HepG2 (cell line): ENCODE data around the gene LAMB2. TPM values are rescaled to one million over a fixed set of nuclear protein-coding genes. Genes with fewer than 3 reads are reported as not detected.

ENCODE experiments used
- ARNT2 ChIP-seq: sonication (generic); formaldehyde crosslinking; IDR thresholded peaks from 2 replicates; pipeline ENCODE4 v1.8.0; 2022; ENCODE audit warnings: mild to moderate bottlenecking, low read depth, missing genetic modification reagents, moderate library complexity
- ETV6 ChIP-seq: sonication (generic); formaldehyde crosslinking; conservative IDR thresholded peaks from 2 replicates; pipeline ENCODE4 v1.4.0; 2020; ENCODE audit warnings: missing genetic modification reagents
- IRF1 ChIP-seq: sonication (generic); formaldehyde crosslinking; IDR thresholded peaks from 2 replicates; pipeline ENCODE4 v1.4.0; 2020; ENCODE audit warnings: low read depth, mild to moderate bottlenecking, missing genetic modification reagents
- ISL2 ChIP-seq: sonication (generic); formaldehyde crosslinking; IDR thresholded peaks from 2 replicates; pipeline ENCODE4 v1.5.0; 2020; ENCODE audit warnings: missing genetic modification reagents
- NR2C2 ChIP-seq: sonication (generic); formaldehyde crosslinking; IDR thresholded peaks from 2 replicates; pipeline ENCODE4 v1.4.0; 2020; ENCODE audit warnings: missing genetic modification reagents, mild to moderate bottlenecking, moderate library complexity, borderline replicate concordance
- PLSCR1 ChIP-seq: sonication (generic); formaldehyde crosslinking; IDR thresholded peaks from 2 replicates; pipeline ENCODE4 v1.5.0; 2020; ENCODE audit warnings: missing genetic modification reagents, mild to moderate bottlenecking, borderline replicate concordance
- RBM22 ChIP-seq: fragments of 200-400 bp; formaldehyde crosslinking; optimal IDR thresholded peaks from 2 replicates; pipeline ENCODE3; 2017; ENCODE audit warnings: mild to moderate bottlenecking, low read length, moderate library complexity
- SIN3B ChIP-seq: fragments of 150-350 bp; IDR thresholded peaks from 2 replicates; pipeline ENCODE4 v1.6.1; 2014; ENCODE audit warnings: low read length
- SYNCRIP ChIP-seq: fragments of 200-400 bp; formaldehyde crosslinking; IDR thresholded peaks from 2 replicates; pipeline ENCODE4 v1.6.1; 2018; ENCODE audit warnings: mild to moderate bottlenecking, low read depth, low read length; ENCODE audit not compliant: insufficient read depth
- TP53 ChIP-seq: sonication (generic); formaldehyde crosslinking; conservative IDR thresholded peaks from 2 replicates; pipeline ENCODE4 v1.4.0; 2020; ENCODE audit warnings: missing genetic modification reagents
- UBTF ChIP-seq: sonication (generic); formaldehyde crosslinking; IDR thresholded peaks from 2 replicates; pipeline ENCODE4 v1.4.0; 2020; ENCODE audit warnings: mild to moderate bottlenecking, missing genetic modification reagents
- ZBTB33 ChIP-seq: sonication (generic); formaldehyde crosslinking; IDR thresholded peaks from 2 replicates; pipeline ENCODE4 v1.4.0; 2020; ENCODE audit warnings: missing genetic modification reagents
- ZNF431 ChIP-seq: sonication (generic); formaldehyde crosslinking; IDR thresholded peaks from 2 replicates; pipeline ENCODE4 v1.9.0; 2022; ENCODE audit warnings: missing genetic modification reagents, low read depth, mild to moderate bottlenecking, borderline replicate concordance
- ZNF451 ChIP-seq: sonication (generic); formaldehyde crosslinking; IDR thresholded peaks from 2 replicates; pipeline ENCODE4 v1.5.0; 2020; ENCODE audit warnings: mild to moderate bottlenecking, missing genetic modification reagents
- ZNF501 ChIP-seq: sonication (generic); formaldehyde crosslinking; IDR thresholded peaks from 2 replicates; pipeline ENCODE4 v1.5.1; 2020; ENCODE audit warnings: mild to moderate bottlenecking, moderate library complexity, missing genetic modification reagents
- ZNF737 ChIP-seq: sonication (generic); formaldehyde crosslinking; IDR thresholded peaks from 2 replicates; pipeline ENCODE4 v1.5.0; 2020; ENCODE audit warnings: missing genetic modification reagents, mild to moderate bottlenecking, borderline replicate concordance
- ZSCAN22 ChIP-seq: sonication (generic); formaldehyde crosslinking; IDR thresholded peaks from 2 replicates; pipeline ENCODE4 v1.4.0; 2020; ENCODE audit warnings: mild to moderate bottlenecking, missing genetic modification reagents
- polyA plus RNA-seq, 8 experiments: library from polyadenylated mRNA; depleted of rRNA in 3 of 8; stranded (reverse) in 7 of 8; unstranded in 1 of 8; fragments of >200 nt; fragmentation: Illumina TruSeq in 4 of 8; extraction: Trizol in 4 of 8; gene quantifications; 2 replicates each; pipeline versions ENCODE4 v1.2.1 to v1.2.3, GENCODE V29; 2011 to 2016; ENCODE audit warnings: low read depth in 4 of 8, missing spikeins in 1 of 8, mixed read lengths in 1 of 8; ENCODE audit not compliant: insufficient read depth in 1 of 8
- total RNA-seq, 5 experiments: library from RNA; depleted of rRNA; stranded (reverse); fragments of >200 nt; fragmentation: Illumina TruSeq; extraction: Trizol; gene quantifications; 2 replicates each; pipeline ENCODE4 v1.2.3, GENCODE V29; 2016; ENCODE audit warnings: low read depth in 1 of 5
- TF ChIP-seq, protein P1 (sequence below): fragments of 450-650 bp; IDR thresholded peaks from 2 replicates; pipeline ENCODE4 v1.6.1; 2016
- TF ChIP-seq, protein P2 (sequence below): sonication (generic); formaldehyde crosslinking; IDR thresholded peaks from 2 replicates; pipeline ENCODE4 v1.9.0; 2021; ENCODE audit warnings: missing genetic modification reagents, mild to moderate bottlenecking, borderline replicate concordance

Gene LAMB2
- total and polyA plus RNA-seq, 2 of the 13 experiments (the other 11 are each of a cell fraction or from before 2014, with no cell fraction given) = 208 to 443 TPM

GRCh38 chr3:49104427-49105291, 28.2 kb downstream of the LAMB2 start, which contains the start of gene QARS1 (continued):
- TF ChIP-seq PLSCR1 (CRISPR knock-in tag) (no peak), NR2C2 (CRISPR knock-in tag) (peak; percentile 97), ZNF451 (CRISPR knock-in tag) (no peak), ISL2 (CRISPR knock-in tag) (peak; percentile 37; the same call in 1 of the 2 replicates), TP53 (no peak), ETV6 (CRISPR knock-in tag) (peak; percentile 27; the same call in 1 of the 2 replicates), SYNCRIP (no peak), ZNF737 (no peak), ZSCAN22 (CRISPR knock-in tag) (no peak), UBTF (CRISPR knock-in tag) (no peak; the same call in 1 of the 2 replicates), ZBTB33 (CRISPR knock-in tag) (no peak), ZNF501 (CRISPR knock-in tag) (peak; percentile 78), SIN3B (peak; percentile 74; the same call in 1 of the 2 replicates), IRF1 (CRISPR knock-in tag) (0 out of 2 replicates have a peak, but pooled peaks have one; percentile 44), ARNT2 (0 out of 2 replicates have a peak, but pooled peaks have one; percentile 21), RBM22 (no peak), ZNF431 (peak; percentile 60; the same call in 1 of the 2 replicates)
- TF ChIP-seq, protein P1, sequence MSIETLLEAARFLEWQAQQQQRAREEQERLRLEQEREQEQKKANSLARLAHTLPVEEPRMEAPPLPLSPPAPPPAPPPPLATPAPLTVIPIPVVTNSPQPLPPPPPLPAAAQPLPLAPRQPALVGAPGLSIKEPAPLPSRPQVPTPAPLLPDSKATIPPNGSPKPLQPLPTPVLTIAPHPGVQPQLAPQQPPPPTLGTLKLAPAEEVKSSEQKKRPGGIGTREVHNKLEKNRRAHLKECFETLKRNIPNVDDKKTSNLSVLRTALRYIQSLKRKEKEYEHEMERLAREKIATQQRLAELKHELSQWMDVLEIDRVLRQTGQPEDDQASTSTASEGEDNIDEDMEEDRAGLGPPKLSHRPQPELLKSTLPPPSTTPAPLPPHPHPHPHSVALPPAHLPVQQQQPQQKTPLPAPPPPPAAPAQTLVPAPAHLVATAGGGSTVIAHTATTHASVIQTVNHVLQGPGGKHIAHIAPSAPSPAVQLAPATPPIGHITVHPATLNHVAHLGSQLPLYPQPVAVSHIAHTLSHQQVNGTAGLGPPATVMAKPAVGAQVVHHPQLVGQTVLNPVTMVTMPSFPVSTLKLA = peak; percentile 18; the same call in 1 of the 2 replicates
- TF ChIP-seq, protein P2, sequence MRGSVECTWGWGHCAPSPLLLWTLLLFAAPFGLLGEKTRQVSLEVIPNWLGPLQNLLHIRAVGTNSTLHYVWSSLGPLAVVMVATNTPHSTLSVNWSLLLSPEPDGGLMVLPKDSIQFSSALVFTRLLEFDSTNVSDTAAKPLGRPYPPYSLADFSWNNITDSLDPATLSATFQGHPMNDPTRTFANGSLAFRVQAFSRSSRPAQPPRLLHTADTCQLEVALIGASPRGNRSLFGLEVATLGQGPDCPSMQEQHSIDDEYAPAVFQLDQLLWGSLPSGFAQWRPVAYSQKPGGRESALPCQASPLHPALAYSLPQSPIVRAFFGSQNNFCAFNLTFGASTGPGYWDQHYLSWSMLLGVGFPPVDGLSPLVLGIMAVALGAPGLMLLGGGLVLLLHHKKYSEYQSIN (CRISPR knock-in tag) = no peak
